HCT116 (cell line): ENCODE measurements around the gene ACER2.

Experiments used
- ATF3 ChIP-seq: IDR thresholded peaks from 2 replicates; pipeline ENCODE4 v1.6.1; 2012
- CTCF ChIP-seq, 3 experiments: fragments of 200-600 bp in 1 of 3; sonication (generic) in 1 of 3; IDR thresholded peaks in 2 of 3; conservative IDR thresholded peaks in 1 of 3; 2 replicates each; pipeline ENCODE4 v1.5.1; 2012 to 2017; ENCODE audit warnings: low read depth in 2 of 3, low read length in 2 of 3, antibody characterized with exemption in 1 of 3, borderline replicate concordance in 1 of 3, control low read depth in 1 of 3, mild to moderate bottlenecking in 1 of 3, mixed read lengths in 1 of 3, mixed run types in 1 of 3, moderate library complexity in 1 of 3; ENCODE audit not compliant: insufficient read depth in 1 of 3
- EZH2phosphoT487 ChIP-seq: fragments of 200-600 bp; IDR thresholded peaks from 2 replicates; pipeline ENCODE4 v1.6.1; 2018; ENCODE audit warnings: antibody characterized with exemption, borderline replicate concordance
- POLR2A ChIP-seq: IDR thresholded peaks from 2 replicates; pipeline ENCODE4 v1.7.0; 2011; ENCODE audit warnings: borderline replicate concordance; ENCODE audit not compliant: insufficient read depth, insufficient read length; ENCODE audit errors: extremely low read depth

- TF ChIP-seq ATF3 (no peak), POLR2A (no peak), EZH2phosphoT487 (no peak), CTCF (IDR thresholded peaks at IDR 0.05 in 2 of 3, conservative IDR thresholded peaks at IDR 0.05 in 1 of 3; ENCODE audit: borderline replicate concordance in 1 of 3, insufficient read depth in 1 of 3, low read depth in 2 of 3, low read length in 2 of 3) (no peak)
Measured at GRCh38 chr9:19431361-19432171, 22.8 kb downstream of the ACER2 start.
